SK-N-SH treated with all-trans-retinoic acid at 6 μM for 48 hours (cell line): Measurements from ENCODE around the gene GPHN.

ENCODE experiments used
- ATAC-seq: fragments of 200-7000 bp; cut with Tn5 transposase; 3 replicates; pipeline ENCODE4 v1.9.1; 2020; ENCODE audit warnings: mild to moderate bottlenecking, moderate library complexity
- ARNTL ChIP-seq: fragments of 450-650 bp; formaldehyde crosslinking; IDR thresholded peaks from 2 replicates; pipeline ENCODE4 v1.5.0; 2020; ENCODE audit warnings: low read depth, mild to moderate bottlenecking, moderate library complexity, borderline replicate concordance
- BACH2 ChIP-seq: fragments of 250-450 bp; sonication (Bioruptor Pico); IDR thresholded peaks from 2 replicates; pipeline ENCODE4 v1.9.0; 2021; ENCODE audit warnings: mild to moderate bottlenecking, borderline replicate concordance
- CSDC2 ChIP-seq: fragments of 250-450 bp; sonication (Bioruptor Pico); IDR thresholded peaks from 2 replicates; pipeline ENCODE4 v1.5.0; 2020; ENCODE audit warnings: mild to moderate bottlenecking, moderate library complexity
- ESRRG ChIP-seq: fragments of 250-450 bp; sonication (Bioruptor Pico); IDR thresholded peaks from 2 replicates; pipeline ENCODE4 v1.6.1; 2021; ENCODE audit warnings: mild to moderate bottlenecking
- ISL1 ChIP-seq: fragments of 250-450 bp; sonication (Bioruptor Pico); IDR thresholded peaks from 2 replicates; pipeline ENCODE4 v2.1.2; 2022; ENCODE audit warnings: mild to moderate bottlenecking, moderate library complexity
- OSR1 ChIP-seq: fragments of 250-450 bp; sonication (Bioruptor Pico); IDR thresholded peaks from 2 replicates; pipeline ENCODE4 v1.8.0; 2022; ENCODE audit warnings: moderate library complexity, mild to moderate bottlenecking, inconsistent platforms
- PPARA ChIP-seq: fragments of 250-450 bp; sonication (Bioruptor Pico); IDR thresholded peaks from 2 replicates; pipeline ENCODE4 v1.5.0; 2020; ENCODE audit warnings: mild to moderate bottlenecking, borderline replicate concordance
- SNAI2 ChIP-seq: fragments of 250-450 bp; sonication (Bioruptor Pico); IDR thresholded peaks from 2 replicates; pipeline ENCODE4 v1.5.0; 2020; ENCODE audit warnings: mild to moderate bottlenecking, moderate library complexity
- TCF4 ChIP-seq: fragments of 250-450 bp; sonication (Bioruptor Pico); IDR thresholded peaks from 2 replicates; pipeline ENCODE4 v1.8.0; 2021; ENCODE audit warnings: mild to moderate bottlenecking, moderate library complexity, borderline replicate concordance
- TOX ChIP-seq: fragments of 250-450 bp; sonication (Bioruptor Pico); IDR thresholded peaks from 2 replicates; pipeline ENCODE4 v1.8.0; 2021; ENCODE audit warnings: mild to moderate bottlenecking, moderate library complexity, borderline replicate concordance
- ZC3H10 ChIP-seq: fragments of 250-450 bp; sonication (Bioruptor Pico); IDR thresholded peaks from 2 replicates; pipeline ENCODE4 v1.5.1; 2021; ENCODE audit warnings: mild to moderate bottlenecking, moderate library complexity
- ZFP3 ChIP-seq: fragments of 250-450 bp; sonication (Bioruptor Pico); IDR thresholded peaks from 2 replicates; pipeline ENCODE4 v1.5.0; 2020; ENCODE audit warnings: mild to moderate bottlenecking, moderate library complexity
- ZFP30 ChIP-seq: fragments of 450-650 bp; formaldehyde crosslinking; IDR thresholded peaks from 2 replicates; pipeline ENCODE4 v1.5.0; 2022; ENCODE audit warnings: mild to moderate bottlenecking, moderate library complexity
- ZNF70 ChIP-seq: fragments of 450-650 bp; formaldehyde crosslinking; IDR thresholded peaks from 2 replicates; pipeline ENCODE4 v1.5.0; 2020; ENCODE audit warnings: mild to moderate bottlenecking, moderate library complexity
- ZNF8 ChIP-seq: fragments of 450-650 bp; formaldehyde crosslinking; IDR thresholded peaks from 2 replicates; pipeline ENCODE4 v1.5.0; 2020; ENCODE audit warnings: mild to moderate bottlenecking, moderate library complexity
- TF ChIP-seq, protein P1 (sequence below): fragments of 250-450 bp; sonication (Bioruptor Pico); IDR thresholded peaks from 2 replicates; pipeline ENCODE4 v1.5.0; 2020; ENCODE audit warnings: mild to moderate bottlenecking, moderate library complexity
- TF ChIP-seq, protein P2 (sequence below): fragments of 250-450 bp; sonication (Bioruptor Pico); IDR thresholded peaks from 2 replicates; pipeline ENCODE4 v1.8.0; 2020; ENCODE audit warnings: mild to moderate bottlenecking, moderate library complexity, borderline replicate concordance
- TF ChIP-seq, protein P3 (sequence below): fragments of 250-450 bp; sonication (Bioruptor Pico); IDR thresholded peaks from 2 replicates; pipeline ENCODE4 v1.5.1; 2021; ENCODE audit warnings: mild to moderate bottlenecking, moderate library complexity
- TF ChIP-seq, protein P4 (sequence below): fragments of 250-450 bp; sonication (Bioruptor Pico); IDR thresholded peaks from 2 replicates; pipeline ENCODE4 v1.5.1; 2020; ENCODE audit warnings: low read depth, mild to moderate bottlenecking, moderate library complexity
- TF ChIP-seq, protein P5 (sequence below): fragments of 250-450 bp; sonication (Bioruptor Pico); IDR thresholded peaks from 2 replicates; pipeline ENCODE4 v1.8.0; 2021; ENCODE audit warnings: low read depth, mild to moderate bottlenecking, moderate library complexity, borderline replicate concordance

GPHN gene

DNA sequence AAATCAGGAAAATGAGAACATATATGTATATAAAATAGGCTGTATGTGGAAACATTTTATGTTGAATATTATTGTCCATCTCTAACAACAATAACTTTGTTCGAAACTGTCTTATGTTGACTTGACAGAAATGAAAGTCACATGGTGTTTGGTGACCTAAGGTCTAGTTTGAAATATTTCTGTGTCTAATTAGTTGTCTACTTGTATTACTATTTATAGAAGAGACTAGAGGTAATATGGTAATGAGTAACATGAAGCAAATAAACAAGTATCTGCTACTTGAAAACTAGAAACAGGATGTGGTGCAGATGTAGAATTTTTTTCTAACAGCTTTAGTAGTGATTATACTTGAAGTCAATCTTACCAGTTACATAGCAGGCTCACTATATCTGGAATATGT is 3.9 kb downstream of the GPHN start:
- no peak for ATAC-seq

DNA sequence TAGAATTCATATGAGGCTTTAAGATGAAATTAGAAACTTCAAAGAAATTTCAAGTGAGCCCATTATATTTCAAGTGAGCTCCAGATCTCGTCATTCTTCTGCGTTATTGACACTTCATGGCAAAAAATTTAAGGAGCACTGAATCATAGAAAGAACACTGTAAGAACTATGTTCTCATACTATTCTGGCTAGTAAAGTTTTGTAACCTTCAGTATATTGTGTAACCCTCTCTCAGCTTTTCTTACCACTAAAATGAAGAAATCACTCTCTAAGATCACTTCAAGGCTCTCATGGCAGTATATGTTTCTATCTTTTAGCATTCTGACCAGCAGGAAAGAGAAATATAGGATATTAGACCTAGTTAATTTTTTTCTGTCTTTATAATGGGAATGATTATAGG is 6.3 kb downstream of the GPHN start:
- TF ChIP-seq OSR1 (CRISPR knock-in tag) (no peak), ARNTL (CRISPR knock-in tag) (no peak), SNAI2 (no peak), ISL1 (no peak), ZC3H10 (CRISPR knock-in tag) (no peak)
- ATAC-seq, result no peak

More for the DNA sequence above, 3.9 kb downstream of the GPHN start:
- no peak for TF ChIP-seq ZNF8 (CRISPR knock-in tag)
- no peak for TF ChIP-seq TOX (CRISPR knock-in tag)
- TF ChIP-seq, protein P1, sequence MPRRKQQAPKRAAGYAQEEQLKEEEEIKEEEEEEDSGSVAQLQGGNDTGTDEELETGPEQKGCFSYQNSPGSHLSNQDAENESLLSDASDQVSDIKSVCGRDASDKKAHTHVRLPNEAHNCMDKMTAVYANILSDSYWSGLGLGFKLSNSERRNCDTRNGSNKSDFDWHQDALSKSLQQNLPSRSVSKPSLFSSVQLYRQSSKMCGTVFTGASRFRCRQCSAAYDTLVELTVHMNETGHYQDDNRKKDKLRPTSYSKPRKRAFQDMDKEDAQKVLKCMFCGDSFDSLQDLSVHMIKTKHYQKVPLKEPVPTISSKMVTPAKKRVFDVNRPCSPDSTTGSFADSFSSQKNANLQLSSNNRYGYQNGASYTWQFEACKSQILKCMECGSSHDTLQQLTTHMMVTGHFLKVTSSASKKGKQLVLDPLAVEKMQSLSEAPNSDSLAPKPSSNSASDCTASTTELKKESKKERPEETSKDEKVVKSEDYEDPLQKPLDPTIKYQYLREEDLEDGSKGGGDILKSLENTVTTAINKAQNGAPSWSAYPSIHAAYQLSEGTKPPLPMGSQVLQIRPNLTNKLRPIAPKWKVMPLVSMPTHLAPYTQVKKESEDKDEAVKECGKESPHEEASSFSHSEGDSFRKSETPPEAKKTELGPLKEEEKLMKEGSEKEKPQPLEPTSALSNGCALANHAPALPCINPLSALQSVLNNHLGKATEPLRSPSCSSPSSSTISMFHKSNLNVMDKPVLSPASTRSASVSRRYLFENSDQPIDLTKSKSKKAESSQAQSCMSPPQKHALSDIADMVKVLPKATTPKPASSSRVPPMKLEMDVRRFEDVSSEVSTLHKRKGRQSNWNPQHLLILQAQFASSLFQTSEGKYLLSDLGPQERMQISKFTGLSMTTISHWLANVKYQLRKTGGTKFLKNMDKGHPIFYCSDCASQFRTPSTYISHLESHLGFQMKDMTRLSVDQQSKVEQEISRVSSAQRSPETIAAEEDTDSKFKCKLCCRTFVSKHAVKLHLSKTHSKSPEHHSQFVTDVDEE, result no peak

DNA sequence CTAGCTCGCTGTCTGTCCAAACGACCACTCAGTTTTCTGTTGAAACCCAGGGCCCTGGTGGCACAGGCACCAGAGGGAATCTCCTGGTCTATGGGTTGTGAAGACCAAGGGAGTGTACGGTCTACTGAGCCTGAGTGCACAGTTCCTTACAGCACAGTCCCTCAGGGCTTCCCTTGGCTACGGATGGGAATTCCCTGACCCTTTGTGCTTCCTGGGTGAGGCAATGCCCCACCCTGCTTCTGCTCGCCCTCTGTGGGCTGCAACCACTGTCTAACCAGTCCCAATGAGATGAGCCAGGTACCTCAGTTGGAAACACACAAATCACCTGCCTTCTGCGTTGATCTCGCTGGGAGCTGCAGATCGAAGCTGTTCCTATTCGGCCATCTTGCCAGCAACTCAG is 22.6 kb downstream of the GPHN start:
- ATAC-seq, result no peak
- TF ChIP-seq PPARA (CRISPR knock-in tag) (no peak), BACH2 (CRISPR knock-in tag) (no peak), ESRRG (no peak)
- TF ChIP-seq, protein P2, sequence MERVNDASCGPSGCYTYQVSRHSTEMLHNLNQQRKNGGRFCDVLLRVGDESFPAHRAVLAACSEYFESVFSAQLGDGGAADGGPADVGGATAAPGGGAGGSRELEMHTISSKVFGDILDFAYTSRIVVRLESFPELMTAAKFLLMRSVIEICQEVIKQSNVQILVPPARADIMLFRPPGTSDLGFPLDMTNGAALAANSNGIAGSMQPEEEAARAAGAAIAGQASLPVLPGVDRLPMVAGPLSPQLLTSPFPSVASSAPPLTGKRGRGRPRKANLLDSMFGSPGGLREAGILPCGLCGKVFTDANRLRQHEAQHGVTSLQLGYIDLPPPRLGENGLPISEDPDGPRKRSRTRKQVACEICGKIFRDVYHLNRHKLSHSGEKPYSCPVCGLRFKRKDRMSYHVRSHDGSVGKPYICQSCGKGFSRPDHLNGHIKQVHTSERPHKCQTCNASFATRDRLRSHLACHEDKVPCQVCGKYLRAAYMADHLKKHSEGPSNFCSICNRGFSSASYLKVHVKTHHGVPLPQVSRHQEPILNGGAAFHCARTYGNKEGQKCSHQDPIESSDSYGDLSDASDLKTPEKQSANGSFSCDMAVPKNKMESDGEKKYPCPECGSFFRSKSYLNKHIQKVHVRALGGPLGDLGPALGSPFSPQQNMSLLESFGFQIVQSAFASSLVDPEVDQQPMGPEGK (CRISPR knock-in tag), result no peak

DNA sequence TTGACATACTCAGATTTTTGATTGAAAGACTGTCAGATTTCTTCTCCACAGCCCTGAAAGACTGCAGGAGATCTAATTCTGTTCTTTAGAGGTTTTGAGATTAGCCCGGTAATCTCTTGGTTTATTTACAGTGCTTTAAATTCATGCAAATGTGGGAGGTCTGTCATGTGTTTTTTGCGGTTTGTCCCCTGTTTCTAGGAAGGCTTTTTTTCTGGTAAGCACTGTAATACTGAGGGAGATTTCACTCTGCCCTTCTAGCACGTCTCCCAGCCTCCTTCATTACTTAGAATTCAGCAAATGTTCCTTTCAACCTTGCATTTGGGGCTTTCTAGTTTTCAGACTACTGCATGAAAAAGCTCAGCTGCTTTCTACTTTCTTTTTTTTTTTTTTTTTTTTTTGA is 31.1 kb downstream of the GPHN start:
- no peak for ATAC-seq
- TF ChIP-seq, protein P3, sequence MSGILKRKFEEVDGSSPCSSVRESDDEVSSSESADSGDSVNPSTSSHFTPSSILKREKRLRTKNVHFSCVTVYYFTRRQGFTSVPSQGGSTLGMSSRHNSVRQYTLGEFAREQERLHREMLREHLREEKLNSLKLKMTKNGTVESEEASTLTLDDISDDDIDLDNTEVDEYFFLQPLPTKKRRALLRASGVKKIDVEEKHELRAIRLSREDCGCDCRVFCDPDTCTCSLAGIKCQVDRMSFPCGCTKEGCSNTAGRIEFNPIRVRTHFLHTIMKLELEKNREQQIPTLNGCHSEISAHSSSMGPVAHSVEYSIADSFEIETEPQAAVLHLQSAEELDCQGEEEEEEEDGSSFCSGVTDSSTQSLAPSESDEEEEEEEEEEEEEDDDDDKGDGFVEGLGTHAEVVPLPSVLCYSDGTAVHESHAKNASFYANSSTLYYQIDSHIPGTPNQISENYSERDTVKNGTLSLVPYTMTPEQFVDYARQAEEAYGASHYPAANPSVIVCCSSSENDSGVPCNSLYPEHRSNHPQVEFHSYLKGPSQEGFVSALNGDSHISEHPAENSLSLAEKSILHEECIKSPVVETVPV, result no peak
- TF ChIP-seq ZC3H10 (CRISPR knock-in tag) (no peak), ZFP30 (CRISPR knock-in tag) (no peak), SNAI2 (no peak), OSR1 (CRISPR knock-in tag) (no peak), ZFP3 (CRISPR knock-in tag) (no peak), ZNF70 (CRISPR knock-in tag) (no peak), ARNTL (CRISPR knock-in tag) (no peak), CSDC2 (CRISPR knock-in tag) (no peak), ISL1 (no peak), ZNF8 (CRISPR knock-in tag) (no peak), TCF4 (CRISPR knock-in tag) (no peak), PPARA (CRISPR knock-in tag) (no peak)
- TF ChIP-seq, protein P1, result no peak
- TF ChIP-seq, protein P2 (CRISPR knock-in tag), result no peak
- TF ChIP-seq, protein P4, sequence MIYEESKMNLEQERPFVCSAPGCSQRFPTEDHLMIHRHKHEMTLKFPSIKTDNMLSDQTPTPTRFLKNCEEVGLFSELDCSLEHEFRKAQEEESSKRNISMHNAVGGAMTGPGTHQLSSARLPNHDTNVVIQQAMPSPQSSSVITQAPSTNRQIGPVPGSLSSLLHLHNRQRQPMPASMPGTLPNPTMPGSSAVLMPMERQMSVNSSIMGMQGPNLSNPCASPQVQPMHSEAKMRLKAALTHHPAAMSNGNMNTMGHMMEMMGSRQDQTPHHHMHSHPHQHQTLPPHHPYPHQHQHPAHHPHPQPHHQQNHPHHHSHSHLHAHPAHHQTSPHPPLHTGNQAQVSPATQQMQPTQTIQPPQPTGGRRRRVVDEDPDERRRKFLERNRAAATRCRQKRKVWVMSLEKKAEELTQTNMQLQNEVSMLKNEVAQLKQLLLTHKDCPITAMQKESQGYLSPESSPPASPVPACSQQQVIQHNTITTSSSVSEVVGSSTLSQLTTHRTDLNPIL (CRISPR knock-in tag), result no peak
- TF ChIP-seq, protein P5, sequence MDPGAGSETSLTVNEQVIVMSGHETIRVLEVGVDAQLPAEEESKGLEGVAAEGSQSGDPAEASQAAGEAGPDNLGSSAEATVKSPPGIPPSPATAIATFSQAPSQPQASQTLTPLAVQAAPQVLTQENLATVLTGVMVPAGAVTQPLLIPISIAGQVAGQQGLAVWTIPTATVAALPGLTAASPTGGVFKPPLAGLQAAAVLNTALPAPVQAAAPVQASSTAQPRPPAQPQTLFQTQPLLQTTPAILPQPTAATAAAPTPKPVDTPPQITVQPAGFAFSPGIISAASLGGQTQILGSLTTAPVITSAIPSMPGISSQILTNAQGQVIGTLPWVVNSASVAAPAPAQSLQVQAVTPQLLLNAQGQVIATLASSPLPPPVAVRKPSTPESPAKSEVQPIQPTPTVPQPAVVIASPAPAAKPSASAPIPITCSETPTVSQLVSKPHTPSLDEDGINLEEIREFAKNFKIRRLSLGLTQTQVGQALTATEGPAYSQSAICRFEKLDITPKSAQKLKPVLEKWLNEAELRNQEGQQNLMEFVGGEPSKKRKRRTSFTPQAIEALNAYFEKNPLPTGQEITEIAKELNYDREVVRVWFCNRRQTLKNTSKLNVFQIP, result no peak
- TF ChIP-seq, all 23 proteins: peak for 0
